ENCODE data around the gene RARRES2. TPM values are rescaled to one million over a fixed set of nuclear protein-coding genes. Genes with fewer than 3 reads are reported as not detected.

Gene RARRES2
- total RNA-seq, 1 experiment from 2014 or later: not detected

GRCh38 chr7:150324373-150324961 is 17.0 kb downstream of the RARRES2 start:
- no peaks in the 10 kb centered on the region for H3K27me3 ChIP-seq (ENCODE audit: insufficient read depth, low read depth)
- ChIA-PET CTCF (no interaction called here), POLR2A (ENCODE audit: unreplicated experiment) (no interaction called here)
- H4K20me1 ChIP-seq (ENCODE audit: insufficient read depth): no peaks in the 10 kb centered on the region
- H3K9me2 ChIP-seq (ENCODE audit: insufficient read depth): no peaks in the 10 kb centered on the region
- H3K36me3 ChIP-seq (ENCODE audit: low read depth): peaks cover 47% of the 10 kb centered on the region
- intact Hi-C loops (cut with micrococcal nuclease; ENCODE audit: unreplicated experiment): loop anchor here (5.0 kb wide), 3 partner anchors 78 to 788 kb away; partner anchors contain the start of gene ABCB8
- peaks cover 85% of the 10 kb centered on the region for H3K79me2 ChIP-seq (ENCODE audit: low read depth)
- H3K9me3 ChIP-seq (ENCODE audit: insufficient read depth, low read depth): no peaks in the 10 kb centered on the region
- peak overlapping the region; percentile 92 for H3K4me2 ChIP-seq
- no TSS peak for BruUV-seq (replicated peaks)
- peaks cover 37% of the 10 kb centered on the region for H3F3A ChIP-seq (ENCODE audit: insufficient read depth, low read depth)
- no peak for DNase-seq
- TF ChIP-seq EZH2 (IDR thresholded peaks at IDR 0.05; ENCODE audit: low read depth): no peak
- TF ChIP-seq, protein P1, sequence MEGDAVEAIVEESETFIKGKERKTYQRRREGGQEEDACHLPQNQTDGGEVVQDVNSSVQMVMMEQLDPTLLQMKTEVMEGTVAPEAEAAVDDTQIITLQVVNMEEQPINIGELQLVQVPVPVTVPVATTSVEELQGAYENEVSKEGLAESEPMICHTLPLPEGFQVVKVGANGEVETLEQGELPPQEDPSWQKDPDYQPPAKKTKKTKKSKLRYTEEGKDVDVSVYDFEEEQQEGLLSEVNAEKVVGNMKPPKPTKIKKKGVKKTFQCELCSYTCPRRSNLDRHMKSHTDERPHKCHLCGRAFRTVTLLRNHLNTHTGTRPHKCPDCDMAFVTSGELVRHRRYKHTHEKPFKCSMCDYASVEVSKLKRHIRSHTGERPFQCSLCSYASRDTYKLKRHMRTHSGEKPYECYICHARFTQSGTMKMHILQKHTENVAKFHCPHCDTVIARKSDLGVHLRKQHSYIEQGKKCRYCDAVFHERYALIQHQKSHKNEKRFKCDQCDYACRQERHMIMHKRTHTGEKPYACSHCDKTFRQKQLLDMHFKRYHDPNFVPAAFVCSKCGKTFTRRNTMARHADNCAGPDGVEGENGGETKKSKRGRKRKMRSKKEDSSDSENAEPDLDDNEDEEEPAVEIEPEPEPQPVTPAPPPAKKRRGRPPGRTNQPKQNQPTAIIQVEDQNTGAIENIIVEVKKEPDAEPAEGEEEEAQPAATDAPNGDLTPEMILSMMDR (conservative IDR thresholded peaks at IDR 0.05): no peak
- peak overlapping the region; percentile 99; the same call in 1 of the 2 replicates for H2AFZ ChIP-seq
- H3K4me1 ChIP-seq (replicated peaks; ENCODE audit: insufficient read depth): peaks cover 52% of the 10 kb centered on the region
- H3K4me3 ChIP-seq: peak overlapping the region; percentile 98
- peak overlapping the region; percentile 83; the same call in 1 of the 2 replicates for H3K27ac ChIP-seq

DNA sequence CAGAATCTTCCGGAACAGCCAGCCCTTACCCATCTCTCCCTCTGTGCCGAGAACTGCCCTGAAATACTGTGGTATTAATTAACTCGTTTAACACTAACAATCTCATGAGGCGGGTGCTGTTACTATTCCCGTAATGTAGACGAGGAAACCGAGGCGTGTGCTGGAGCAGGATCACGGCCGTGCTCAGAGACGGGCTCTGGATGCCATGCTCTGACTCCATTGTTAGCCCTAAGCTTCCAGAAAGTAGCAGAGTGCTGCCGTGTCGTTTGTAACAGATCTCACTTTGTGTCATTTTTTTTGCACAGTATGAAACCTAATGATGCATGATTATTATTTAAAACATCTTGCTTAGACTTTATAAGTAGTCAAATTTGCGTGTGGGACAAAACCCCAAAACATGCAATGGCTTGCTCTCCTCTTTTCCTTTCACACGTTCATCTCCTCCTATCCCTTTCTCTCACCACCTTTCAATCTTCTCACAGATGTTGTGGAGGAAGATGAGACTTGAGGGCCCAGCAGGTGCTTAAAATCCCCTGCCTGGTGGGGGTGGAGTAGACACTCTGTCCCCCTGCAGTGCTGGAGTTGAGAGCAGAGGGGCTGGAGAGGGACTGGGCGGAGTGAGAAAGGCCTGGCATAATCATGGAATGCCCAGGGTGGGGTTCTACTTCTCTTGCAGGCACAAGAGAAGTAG is 17.6 kb downstream of the RARRES2 start:
- Histone ChIP-seq H3K4me1 (replicated peaks; ENCODE audit: insufficient read depth) (peaks cover 54% of the 10 kb centered on the region), H3K27me3 (ENCODE audit: insufficient read depth, low read depth) (no peaks in the 10 kb centered on the region), H3K36me3 (ENCODE audit: low read depth) (peaks cover 48% of the 10 kb centered on the region), H3K9me3 (ENCODE audit: insufficient read depth, low read depth) (no peaks in the 10 kb centered on the region), H3K79me2 (ENCODE audit: low read depth) (peaks cover 88% of the 10 kb centered on the region), H3K4me2 (peak overlapping the region; percentile 92), H3K27ac (peak overlapping the region; percentile 83), H2AFZ (peak overlapping the region; percentile 99), H3K4me3 (peak overlapping the region; percentile 98), H4K20me1 (ENCODE audit: insufficient read depth) (no peaks in the 10 kb centered on the region), H3F3A (ENCODE audit: insufficient read depth, low read depth) (peaks cover 37% of the 10 kb centered on the region), H3K9me2 (ENCODE audit: insufficient read depth) (no peaks in the 10 kb centered on the region)
- peak in 1 of 2 experiments; percentile 46 for DNase-seq
- POLR2A ChIA-PET (ENCODE audit: unreplicated experiment): interaction anchor here (0.7 kb wide), 1 partner anchor 56 kb away, joined by 3 read pairs; no protein-coding TSS in a partner anchor
- BruUV-seq (replicated peaks): TSS peak; percentile 36
- intact Hi-C loops (cut with micrococcal nuclease; ENCODE audit: unreplicated experiment): loop anchor here (2.0 to 5.0 kb wide), 4 partner anchors 45 to 788 kb away; partner anchors contain the start of genes ABCB8 and REPIN1
- TF ChIP-seq, protein P1 (conservative IDR thresholded peaks at IDR 0.05): no peak
- no peak for TF ChIP-seq EZH2 (IDR thresholded peaks at IDR 0.05; ENCODE audit: low read depth)
- CTCF ChIA-PET: no interaction called here

GRCh38 chr7:150322833-150323681 is 18.4 kb downstream of the RARRES2 start, which contains the start of the genes ACTR3C and LRRC61:
Gene ACTR3C, minus strand, starts transcription at chr7:150323545. Its CDS starts 28,249 bp downstream, at chr7:150295296.
Gene LRRC61, plus strand, starts transcription at chr7:150323355. Its CDS starts 13,507 bp downstream, at chr7:150336862.
- Histone ChIP-seq H2AFZ (peak within 1 kb of the TSS; percentile 99), H3K4me2 (peak within 1 kb of the TSS; percentile 92), H3K36me3 (ENCODE audit: low read depth) (peaks cover 48% of the 10 kb centered on the region), H3K27me3 (ENCODE audit: insufficient read depth, low read depth) (no peaks in the 10 kb centered on the region), H3K79me2 (ENCODE audit: low read depth) (peaks cover 91% of the 10 kb centered on the region), H3F3A (ENCODE audit: insufficient read depth, low read depth) (peaks cover 37% of the 10 kb centered on the region), H3K9me3 (ENCODE audit: insufficient read depth, low read depth) (no peaks in the 10 kb centered on the region), H3K27ac (peak within 1 kb of the TSS; percentile 83), H3K4me1 (replicated peaks; ENCODE audit: insufficient read depth) (peaks cover 54% of the 10 kb centered on the region), H4K20me1 (ENCODE audit: insufficient read depth) (no peaks in the 10 kb centered on the region), H3K4me3 (peak within 1 kb of the TSS; percentile 98), H3K9me2 (ENCODE audit: insufficient read depth) (no peaks in the 10 kb centered on the region)
- intact Hi-C loops (cut with micrococcal nuclease; ENCODE audit: unreplicated experiment): loop anchor here (1.0 to 5.0 kb wide), 5 partner anchors 15 to 789 kb away; partner anchors contain the start of genes ABCB8 and REPIN1
- ChIA-PET CTCF (interaction anchor here (0.6 kb wide), 1 partner anchor 35 kb away, joined by 3 read pairs; no protein-coding TSS in a partner anchor), POLR2A (ENCODE audit: unreplicated experiment) (interaction anchor here (0.6 to 0.7 kb wide), 3 partner anchors 57 to 1127 kb away, joined by 3 to 6 read pairs (median 5); no protein-coding TSS in a partner anchor)
- TSS peak; percentile 63 for BruUV-seq (replicated peaks)
- DNase-seq: peak; percentile 69 to 73
- no peak for TF ChIP-seq EZH2 (IDR thresholded peaks at IDR 0.05; ENCODE audit: low read depth)
- TF ChIP-seq, protein P1 (conservative IDR thresholded peaks at IDR 0.05): peak; percentile 42; the same call in 1 of the 2 replicates

Measured in PC-9 (cell line).